Large intestine (tissue), 3 donors: ENCODE results near the gene MECP2. TPM values are rescaled to one million over a fixed set of nuclear protein-coding genes. Genes with fewer than 3 reads are reported as not detected.
"Not testable (repeated sequence)": the region's sequence is repeated elsewhere in the genome, so short reads cannot be mapped to it uniquely, and the experiment has no call there.

Experiments used
- DNase-seq, 2 donors: peaks; one replicate each; pipeline versions ENCODE4 v3.0.0 to v3.0.0-alpha.2; 2013
- H3K27ac ChIP-seq: one replicate; pipeline ENCODE4 v1.5.1; 2013; ENCODE audit warnings: low read length
- H3K27me3 ChIP-seq: 2 replicates; pipeline ENCODE4 v1.6.1; 2013; ENCODE audit warnings: low read length; ENCODE audit not compliant: control insufficient read depth, insufficient read depth
- H3K36me3 ChIP-seq: 2 replicates; pipeline ENCODE4 v1.6.1; 2013; ENCODE audit warnings: low read length; ENCODE audit not compliant: control insufficient read depth, insufficient read depth
- H3K4me1 ChIP-seq: one replicate; pipeline ENCODE4 v1.6.1; 2013; ENCODE audit warnings: low read length; ENCODE audit not compliant: control insufficient read depth, insufficient read depth
- H3K4me3 ChIP-seq: one replicate; pipeline ENCODE4 v1.5.1; 2013; ENCODE audit warnings: low read length
- H3K9me3 ChIP-seq: one replicate; pipeline ENCODE4 v1.6.1; 2013; ENCODE audit warnings: mild to moderate bottlenecking, low read depth, low read length, moderate library complexity; ENCODE audit not compliant: control insufficient read depth
- WGBS: methylation state at CpG from one replicate; pipeline ENCODE4 v1.1.5; 2013; ENCODE audit warnings: low lambda C conversion rate; ENCODE audit not compliant: insufficient coverage; 5-methylcytosine and 5-hydroxymethylcytosine counted together
- polyA plus RNA-seq: library from polyadenylated mRNA; unstranded; fragments of 120-200 nt; gene quantifications from one replicate; pipeline ENCODE4 v1.2.1, GENCODE V29; 2013

MECP2 gene
- polyA plus RNA-seq, 1 donor: 19.4 TPM

DNA sequence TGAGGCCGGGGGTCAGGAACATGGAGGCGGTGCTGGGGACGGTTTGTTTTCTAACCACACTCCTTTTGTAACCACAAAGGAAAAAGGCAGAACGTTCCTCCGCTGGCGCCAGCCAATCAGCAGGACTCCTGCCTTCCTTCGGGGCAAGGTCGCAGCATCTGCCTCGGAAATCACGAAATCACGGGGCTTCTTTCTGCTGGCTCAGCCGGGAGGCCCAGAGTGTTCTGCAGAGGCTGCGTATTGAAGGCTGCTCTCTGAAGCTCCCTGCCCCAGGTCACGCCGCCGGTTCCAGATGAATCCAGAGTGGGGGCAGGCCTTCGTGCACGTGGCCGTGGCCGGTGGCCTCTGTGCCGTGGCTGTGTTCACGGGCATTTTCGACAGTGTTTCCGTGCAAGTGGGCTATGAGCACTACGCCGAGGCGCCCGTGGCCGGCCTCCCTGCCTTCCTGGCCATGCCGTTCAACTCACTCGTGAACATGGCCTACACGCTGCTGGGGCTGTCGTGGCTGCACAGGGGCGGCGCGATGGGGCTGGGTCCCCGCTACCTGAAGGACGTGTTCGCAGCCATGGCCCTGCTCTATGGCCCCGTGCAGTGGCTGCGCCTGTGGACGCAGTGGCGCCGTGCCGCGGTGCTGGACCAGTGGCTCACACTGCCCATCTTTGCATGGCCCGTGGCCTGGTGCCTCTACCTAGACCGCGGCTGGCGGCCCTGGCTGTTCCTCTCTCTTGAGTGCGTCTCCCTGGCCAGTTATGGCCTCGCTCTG is 115.6 kb downstream of the MECP2 start:
- DNase-seq: no peak
- no CpG with 5 or more reads among the region's 52 CpGs for WGBS
- Histone ChIP-seq H3K4me3 (no peak overlapping the region), H3K27me3 (no peaks in the 10 kb centered on the region), H3K36me3 (no peaks in the 10 kb centered on the region), H3K27ac (no peak overlapping the region), H3K9me3 (peaks cover 5% of the 10 kb centered on the region), H3K4me1 (peaks cover 13% of the 10 kb centered on the region)

- no peaks in the 10 kb centered on the region for H3K36me3 ChIP-seq
These were observed 116.3 kb downstream of the MECP2 start for GRCh38 chrX:153981231-153981630.

DNA sequence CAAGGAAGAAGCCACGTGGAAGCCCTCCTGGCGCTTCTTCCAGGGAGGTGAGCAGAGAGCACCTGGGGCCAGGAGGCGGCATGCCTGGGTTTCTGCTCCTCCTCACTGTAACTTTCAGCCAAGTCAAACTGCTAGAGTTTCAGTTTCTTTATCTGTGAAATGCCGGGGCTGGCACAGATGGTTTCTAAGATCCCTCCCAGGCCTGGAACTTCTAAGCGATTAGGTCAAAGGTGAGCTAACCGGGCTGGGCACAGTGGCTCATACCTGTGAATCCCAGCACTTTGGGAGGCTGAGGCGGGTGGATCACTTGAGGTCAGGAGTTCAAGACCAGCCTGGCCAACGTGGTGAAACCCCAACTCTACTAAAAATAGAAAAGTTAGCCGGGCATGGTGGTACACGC is 117.1 kb downstream of the MECP2 start:
- H3K4me3 ChIP-seq: not testable (repeated sequence)

More at GRCh38 chrX:153981231-153981630, 116.3 kb downstream of the MECP2 start:
- H3K9me3 ChIP-seq: peaks cover 5% of the 10 kb centered on the region
- H3K27ac ChIP-seq: no peak overlapping the region
- no peak overlapping the region for H3K4me3 ChIP-seq
- no CpG with 5 or more reads among the region's 7 CpGs for WGBS
- no peaks in the 10 kb centered on the region for H3K27me3 ChIP-seq
- H3K4me1 ChIP-seq: peaks cover 13% of the 10 kb centered on the region
- no peak for DNase-seq

GRCh38 chrX:153974726-153975286 is 122.7 kb downstream of the MECP2 start:
- Histone ChIP-seq H3K9me3 (no peaks in the 10 kb centered on the region), H3K27ac (peak overlapping the region; percentile 92), H3K27me3 (no peaks in the 10 kb centered on the region), H3K36me3 (no peaks in the 10 kb centered on the region), H3K4me3 (no peak overlapping the region), H3K4me1 (peaks cover 14% of the 10 kb centered on the region)
- DNase-seq: no peak
- no CpG with 5 or more reads among the region's 3 CpGs for WGBS

More for the DNA sequence above, 117.1 kb downstream of the MECP2 start:
- H3K27ac ChIP-seq: peak overlapping the region; percentile 42
- H3K9me3 ChIP-seq, H3K36me3 ChIP-seq, H3K27me3 ChIP-seq: not testable (repeated sequence)
- DNase-seq: peak in 1 of 2 donors; percentile 51
- peaks cover 12% of the 10 kb centered on the region for H3K4me1 ChIP-seq
- WGBS: no CpG with 5 or more reads among the region's 10 CpGs

DNA sequence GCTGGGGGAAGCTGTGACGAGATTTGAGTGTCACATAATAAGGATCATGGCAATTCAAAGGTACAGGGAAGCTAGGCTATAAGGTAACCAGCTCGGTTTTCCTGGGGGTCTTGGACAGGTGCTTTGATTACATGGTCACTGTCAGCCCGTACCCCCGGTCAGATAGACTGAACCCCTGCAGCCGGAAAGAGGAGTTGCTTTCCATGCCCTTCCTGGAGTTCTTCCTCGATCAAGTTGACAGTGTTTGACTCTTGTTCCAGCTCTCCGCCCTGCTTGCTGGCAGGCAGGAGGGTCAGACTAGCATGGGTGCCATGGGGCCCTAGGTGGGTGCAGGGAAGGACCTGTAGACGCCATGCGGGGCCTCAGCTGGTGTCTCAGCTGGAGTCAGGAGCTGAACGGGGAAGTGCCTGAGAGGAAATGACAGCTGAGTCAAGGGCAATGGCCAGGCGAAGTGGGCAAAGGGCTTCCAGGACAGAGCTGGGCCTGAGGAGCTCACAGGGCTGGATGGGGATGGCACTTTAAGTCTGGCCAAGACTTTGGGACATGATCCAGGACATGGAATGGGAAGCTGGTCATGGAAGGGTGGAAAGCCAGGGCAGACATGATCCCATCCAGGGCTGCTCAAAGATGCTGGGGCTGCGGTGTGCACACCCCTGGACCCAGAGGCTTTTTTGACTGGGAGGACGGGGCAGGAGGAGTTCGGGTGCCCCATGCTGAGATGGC is 123.4 kb downstream of the MECP2 start:
- Histone ChIP-seq H3K36me3 (no peaks in the 10 kb centered on the region), H3K27ac (peak overlapping the region; percentile 92), H3K4me1 (peaks cover 18% of the 10 kb centered on the region), H3K4me3 (no peak overlapping the region), H3K9me3 (no peaks in the 10 kb centered on the region), H3K27me3 (no peaks in the 10 kb centered on the region)
- DNase-seq: peak in 1 of 2 donors; percentile 62
- no CpG with 5 or more reads among the region's 14 CpGs for WGBS

GRCh38 chrX:153973127-153974002 is 124.2 kb downstream of the MECP2 start:
- DNase-seq: no peak
- peaks cover 23% of the 10 kb centered on the region for H3K4me1 ChIP-seq
- peak overlapping the region; percentile 54 for H3K4me3 ChIP-seq
- no peaks in the 10 kb centered on the region for H3K27me3 ChIP-seq
- no peaks in the 10 kb centered on the region for H3K9me3 ChIP-seq
- WGBS: no CpG with 5 or more reads among the region's 20 CpGs
- H3K27ac ChIP-seq: peak overlapping the region; percentile 92
- H3K36me3 ChIP-seq: peaks cover under 1% of the 10 kb centered on the region

- Histone ChIP-seq H3K4me1 (peaks cover 31% of the 10 kb centered on the region), H3K27me3 (no peaks in the 10 kb centered on the region), H3K9me3 (no peaks in the 10 kb centered on the region), H3K36me3 (peaks cover 3% of the 10 kb centered on the region), H3K27ac (peak within 1 kb of the TSS; percentile 100), H3K4me3 (peak within 1 kb of the TSS; percentile 99)
- no CpG with 5 or more reads among the region's 103 CpGs for WGBS
- DNase-seq: peak; percentile 89 to 90
These were observed 125.0 kb downstream of the MECP2 start, which contains the start of gene TMEM187 for GRCh38 chrX:153972368-153973126. Gene TMEM187 (plus strand): TSS chrX:153972754. CDS start chrX:153982063, 9,309 bp downstream.

Other genes starting within 250 kb of the MECP2 start
- 22.5 TPM for gene L1CAM, start 211.5 kb downstream of the MECP2 start, polyA plus RNA-seq
- gene AVPR2, start 193.0 kb downstream of the MECP2 start, polyA plus RNA-seq: 0.28 TPM
- gene ARHGAP4, start 171.5 kb downstream of the MECP2 start, polyA plus RNA-seq: 33.2 TPM
- 73.6 TPM for gene NAA10, start 162.7 kb downstream of the MECP2 start, polyA plus RNA-seq
- 85.8 TPM for gene RENBP, start 153.1 kb downstream of the MECP2 start, polyA plus RNA-seq
- 33.3 TPM for gene HCFC1, start 125.9 kb downstream of the MECP2 start, polyA plus RNA-seq
- gene TMEM187, start 125.0 kb downstream of the MECP2 start, polyA plus RNA-seq: 4.9 TPM
- gene IRAK1, start 77.8 kb downstream of the MECP2 start, polyA plus RNA-seq: 53.8 TPM
- not detected for gene OPN1LW, start 46.5 kb upstream of the MECP2 start, polyA plus RNA-seq
- not detected for gene OPN1MW, start 84.9 kb upstream of the MECP2 start, polyA plus RNA-seq
- not detected for gene OPN1MW2, start 122.0 kb upstream of the MECP2 start, polyA plus RNA-seq
- not detected for gene OPN1MW3, start 159.9 kb upstream of the MECP2 start, polyA plus RNA-seq
- not detected for gene TEX28, start 197.4 kb upstream of the MECP2 start, polyA plus RNA-seq
- 0.19 TPM for gene TKTL1, start 198.1 kb upstream of the MECP2 start, polyA plus RNA-seq